ENCODE results near the gene PPP1R36. TPM values are rescaled to one million over a fixed set of nuclear protein-coding genes. Genes with fewer than 3 reads are reported as not detected.
"Not testable (repeated sequence)": the region's sequence is repeated elsewhere in the genome, so short reads cannot be mapped to it uniquely, and the experiment has no call there.

Gene PPP1R36
- total RNA-seq, 1 donor from 2014 or later = not detected

DNA sequence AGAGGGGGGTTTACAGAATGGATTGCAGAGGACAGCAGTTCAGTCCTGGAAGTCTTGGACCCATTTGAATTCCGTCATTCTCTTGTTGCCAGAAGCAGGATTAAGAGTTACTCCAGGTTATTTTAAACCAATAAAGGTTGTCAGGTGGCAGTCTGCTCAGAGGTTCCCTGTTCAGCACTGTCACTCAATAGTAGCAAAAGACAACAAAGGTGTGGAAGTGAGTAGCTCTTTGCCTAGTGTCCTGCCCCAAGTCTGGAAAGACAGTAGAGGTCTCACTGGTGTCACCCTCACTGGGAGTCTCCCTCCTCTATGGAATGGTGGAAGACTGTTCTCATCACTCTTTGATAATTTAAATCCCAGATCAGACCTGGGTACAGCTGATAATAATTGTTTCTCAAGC, 81.0 kb downstream of the PPP1R36 start:
- ATAC-seq (ENCODE audit: low read depth) (no peak), DNase-seq (no peak)
- TF ChIP-seq, protein P1, sequence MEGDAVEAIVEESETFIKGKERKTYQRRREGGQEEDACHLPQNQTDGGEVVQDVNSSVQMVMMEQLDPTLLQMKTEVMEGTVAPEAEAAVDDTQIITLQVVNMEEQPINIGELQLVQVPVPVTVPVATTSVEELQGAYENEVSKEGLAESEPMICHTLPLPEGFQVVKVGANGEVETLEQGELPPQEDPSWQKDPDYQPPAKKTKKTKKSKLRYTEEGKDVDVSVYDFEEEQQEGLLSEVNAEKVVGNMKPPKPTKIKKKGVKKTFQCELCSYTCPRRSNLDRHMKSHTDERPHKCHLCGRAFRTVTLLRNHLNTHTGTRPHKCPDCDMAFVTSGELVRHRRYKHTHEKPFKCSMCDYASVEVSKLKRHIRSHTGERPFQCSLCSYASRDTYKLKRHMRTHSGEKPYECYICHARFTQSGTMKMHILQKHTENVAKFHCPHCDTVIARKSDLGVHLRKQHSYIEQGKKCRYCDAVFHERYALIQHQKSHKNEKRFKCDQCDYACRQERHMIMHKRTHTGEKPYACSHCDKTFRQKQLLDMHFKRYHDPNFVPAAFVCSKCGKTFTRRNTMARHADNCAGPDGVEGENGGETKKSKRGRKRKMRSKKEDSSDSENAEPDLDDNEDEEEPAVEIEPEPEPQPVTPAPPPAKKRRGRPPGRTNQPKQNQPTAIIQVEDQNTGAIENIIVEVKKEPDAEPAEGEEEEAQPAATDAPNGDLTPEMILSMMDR (IDR thresholded peaks at IDR 0.05) = no peak
- H3K9me3 Mint-ChIP-seq = no peaks in the 10 kb centered on the region
- H3K36me3 Mint-ChIP-seq (ENCODE audit: low read depth) = no peaks in the 10 kb centered on the region
- no peak overlapping the region for H3K4me3 Mint-ChIP-seq
- ChIA-PET CTCF (no interaction called here), POLR2A (no interaction called here)
- intact Hi-C loops (cut with micrococcal nuclease) = no loop called here
- H3K27me3 Mint-ChIP-seq = no peaks in the 10 kb centered on the region
- peaks cover 7% of the 10 kb centered on the region for H3K4me1 Mint-ChIP-seq
- H3K27ac Mint-ChIP-seq = no peak overlapping the region

DNA sequence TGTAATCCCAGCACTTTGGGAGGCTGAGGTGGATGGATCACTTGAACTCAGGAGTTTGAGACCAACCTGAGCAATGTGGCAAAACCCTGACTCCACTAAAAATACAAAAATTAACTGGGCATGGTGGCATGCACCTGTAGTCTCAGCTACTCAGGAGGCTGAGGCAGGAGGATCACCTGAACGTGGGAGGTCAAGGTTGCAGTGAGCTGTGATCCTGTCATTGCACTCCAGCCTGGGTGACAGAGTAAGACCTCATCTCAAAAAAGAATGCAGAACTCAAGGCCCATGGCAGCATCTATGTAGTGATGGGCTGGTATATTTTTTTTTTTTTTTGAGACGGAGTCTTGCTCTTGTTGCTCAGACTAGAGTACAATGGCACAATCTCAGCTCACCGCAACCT, 81.5 kb downstream of the PPP1R36 start:
- H3K27ac Mint-ChIP-seq; H3K4me1 Mint-ChIP-seq; H3K4me3 Mint-ChIP-seq; H3K27me3 Mint-ChIP-seq; intact Hi-C loops (cut with micrococcal nuclease); ATAC-seq (ENCODE audit: low read depth); H3K9me3 Mint-ChIP-seq; POLR2A ChIA-PET; DNase-seq; H3K36me3 Mint-ChIP-seq (ENCODE audit: low read depth): not testable (repeated sequence)
- CTCF ChIA-PET = interaction anchor here (1.6 kb wide), 1 partner anchor 287 kb away, joined by 4 read pairs; no protein-coding TSS in a partner anchor

GRCh38 chr14:64632056-64632455, 82.3 kb downstream of the PPP1R36 start:
- no peaks in the 10 kb centered on the region for H3K27me3 Mint-ChIP-seq

DNA sequence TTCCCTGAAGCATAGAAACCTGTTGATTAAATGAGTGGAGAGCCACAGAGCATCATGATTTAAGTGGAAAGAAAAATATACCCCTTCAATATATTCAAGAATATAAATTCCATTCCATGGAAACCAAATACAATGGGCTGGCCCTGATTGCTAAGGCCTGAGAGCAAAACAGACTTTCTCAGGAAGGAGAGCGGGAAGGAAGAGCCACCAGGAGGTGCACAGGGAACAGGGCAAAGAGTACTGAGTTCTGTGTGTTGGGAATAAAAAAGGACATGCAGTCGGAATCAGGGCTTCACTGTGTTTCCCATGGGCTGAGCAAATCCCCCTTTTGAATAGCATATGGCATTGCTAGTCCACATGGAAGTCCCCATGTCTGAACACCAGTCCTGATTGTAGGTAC, 84.8 kb downstream of the PPP1R36 start:
- TF ChIP-seq, protein P1 (IDR thresholded peaks at IDR 0.05) = no peak
- no peak for ATAC-seq (ENCODE audit: low read depth)
- Mint-ChIP-seq H3K9me3 (no peaks in the 10 kb centered on the region), H3K4me3 (no peak overlapping the region), H3K27ac (no peak overlapping the region), H3K27me3 (no peaks in the 10 kb centered on the region), H3K36me3 (ENCODE audit: low read depth) (no peaks in the 10 kb centered on the region), H3K4me1 (peaks cover 7% of the 10 kb centered on the region)
- ChIA-PET POLR2A (interaction anchor here (1.1 kb wide), 1 partner anchor 94 kb away, joined by 3 read pairs; the partner anchor contains the start of gene HSPA2), CTCF (no interaction called here)
- intact Hi-C loops (cut with micrococcal nuclease) = no loop called here
- DNase-seq = no peak

More at GRCh38 chr14:64632056-64632455, 82.3 kb downstream of the PPP1R36 start:
- intact Hi-C loops (cut with micrococcal nuclease) = no loop called here
- Mint-ChIP-seq H3K9me3 (no peaks in the 10 kb centered on the region), H3K36me3 (ENCODE audit: low read depth) (no peaks in the 10 kb centered on the region), H3K4me1 (peaks cover 7% of the 10 kb centered on the region), H3K4me3 (no peak overlapping the region), H3K27ac (no peak overlapping the region)
- ChIA-PET POLR2A (interaction anchor here (1.0 kb wide), 1 partner anchor 283 kb away, joined by 5 read pairs; the partner anchor contains the start of gene CHURC1), CTCF (interaction anchor here (1.6 kb wide), 1 partner anchor 288 kb away, joined by 4 read pairs; no protein-coding TSS in a partner anchor)
- ATAC-seq (ENCODE audit: low read depth) = no peak
- no peak for DNase-seq
- TF ChIP-seq, protein P1 (IDR thresholded peaks at IDR 0.05) = no peak

DNA sequence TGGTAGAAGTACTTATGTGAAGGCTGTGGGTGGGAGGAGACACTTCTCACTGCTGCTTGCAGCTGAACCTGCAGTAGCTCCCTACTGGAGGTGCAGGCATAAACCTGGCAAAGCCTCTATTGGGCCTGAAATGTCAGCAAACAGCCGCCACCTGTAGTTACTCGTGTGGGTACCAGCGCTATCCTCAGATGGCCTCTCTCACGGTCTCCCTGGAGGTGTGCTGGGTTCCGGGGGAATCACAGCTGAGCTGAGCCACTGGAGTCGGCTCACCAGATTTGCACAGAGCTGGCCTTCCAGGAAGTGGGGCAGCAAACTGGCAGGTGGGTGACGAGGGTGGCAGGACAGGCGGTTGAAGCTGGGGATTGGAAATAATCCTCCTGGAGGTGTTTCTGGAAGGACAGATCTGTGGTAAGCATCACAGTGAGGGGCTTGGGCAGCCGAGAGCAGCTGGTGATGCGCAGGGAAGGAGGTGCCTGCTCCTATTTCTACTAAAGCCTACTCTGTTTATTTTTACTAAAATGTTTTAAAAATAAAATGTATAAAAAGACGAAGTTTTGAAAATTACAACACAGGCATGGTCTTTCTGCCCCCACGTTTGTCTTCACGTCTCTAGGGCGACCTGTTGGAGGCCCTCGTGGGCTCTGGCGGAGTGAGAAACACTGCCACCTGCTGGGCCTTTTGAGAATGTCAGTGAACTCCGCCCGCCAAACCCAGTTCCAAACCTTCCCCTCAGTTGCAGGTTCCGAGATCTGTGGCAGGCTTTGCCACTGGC, 86.6 kb downstream of the PPP1R36 start:
- Mint-ChIP-seq H3K4me3 (no peak overlapping the region), H3K27ac (no peak overlapping the region), H3K36me3 (ENCODE audit: low read depth) (no peaks in the 10 kb centered on the region), H3K9me3 (no peaks in the 10 kb centered on the region), H3K27me3 (no peaks in the 10 kb centered on the region), H3K4me1 (peaks cover 7% of the 10 kb centered on the region)
- peak; percentile 93 for ATAC-seq (ENCODE audit: low read depth)
- ChIA-PET POLR2A (interaction anchor here (1.2 to 1.3 kb wide), 3 partner anchors 96 to 134 kb away, joined by 3 to 6 read pairs (median 4); partner anchors contain the start of genes HSPA2 and ZBTB1), CTCF (interaction anchor here (0.8 to 2.4 kb wide), 12 partner anchors 11 to 293 kb away, joined by 3 to 23 read pairs (median 5); partner anchors contain the start of gene HSPA2)
- DNase-seq = peak; percentile 54
- TF ChIP-seq, protein P1 (IDR thresholded peaks at IDR 0.05) = peak; percentile 32
- intact Hi-C loops (cut with micrococcal nuclease) = loop anchor here (1.0 to 2.0 kb wide), 5 partner anchors 96 to 292 kb away; partner anchors contain the start of gene HSPA2

All from activated B cell treated with CpG ODN at 0.5 μM for 24 hours (primary cell).